Iris pigment epithelial cell (primary cell): ENCODE data around the gene LEO1.

Experiments used
- DNase-seq: peaks from one replicate; pipeline ENCODE4 v3.0.0-alpha.2; 2011; ENCODE audit warnings: low read depth

Gene LEO1

GRCh38 chr15:51931016-51931415 is 40.6 kb downstream of the LEO1 start:
- DNase-seq, result no peak

- DNase-seq, result no peak
Measured at GRCh38 chr15:51926809-51927208, 44.8 kb downstream of the LEO1 start.

DNA sequence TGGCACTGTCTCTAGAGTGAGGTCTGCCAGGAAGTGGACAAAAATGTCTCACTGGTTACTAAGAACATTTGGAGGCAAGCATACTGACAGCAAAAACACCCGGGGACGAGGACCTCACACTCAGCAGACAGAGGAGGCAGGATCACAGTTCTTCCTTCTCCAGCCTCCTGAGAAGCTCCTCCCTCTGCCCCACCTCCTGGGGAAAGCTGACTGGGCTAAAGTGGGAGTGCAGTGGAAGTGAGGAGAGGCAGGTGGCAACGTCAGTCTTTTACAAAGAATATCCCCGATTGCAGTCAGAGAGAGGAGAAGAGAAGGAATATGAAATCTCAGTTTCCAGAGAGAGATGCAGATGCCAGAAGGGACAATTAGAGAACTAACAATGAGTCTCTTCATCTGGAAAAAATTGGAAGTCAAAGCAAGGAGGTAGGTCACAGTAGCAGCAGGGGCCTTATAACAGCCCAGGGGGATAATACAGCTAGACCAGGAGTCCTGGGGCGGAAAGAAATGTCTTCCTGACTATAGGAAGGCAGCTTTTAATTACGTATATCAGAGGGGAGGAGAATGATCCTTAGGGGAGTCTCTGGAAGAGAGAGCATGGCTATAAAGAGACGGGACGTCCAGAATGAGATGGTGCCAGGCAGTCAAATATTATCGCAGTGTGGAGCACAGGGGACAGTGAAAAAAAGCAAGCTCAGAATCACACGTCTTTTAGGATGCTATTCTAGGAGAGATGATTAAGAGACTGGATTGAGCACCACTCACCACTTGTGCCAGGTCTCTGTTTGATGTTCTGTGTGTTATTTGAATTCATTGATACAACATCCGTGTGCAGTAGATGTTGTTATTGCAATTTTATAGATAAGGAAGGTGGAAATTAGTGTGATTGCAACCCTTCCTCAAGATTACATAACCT is 47.2 kb downstream of the LEO1 start:
- DNase-seq, result peak; percentile 13

DNA sequence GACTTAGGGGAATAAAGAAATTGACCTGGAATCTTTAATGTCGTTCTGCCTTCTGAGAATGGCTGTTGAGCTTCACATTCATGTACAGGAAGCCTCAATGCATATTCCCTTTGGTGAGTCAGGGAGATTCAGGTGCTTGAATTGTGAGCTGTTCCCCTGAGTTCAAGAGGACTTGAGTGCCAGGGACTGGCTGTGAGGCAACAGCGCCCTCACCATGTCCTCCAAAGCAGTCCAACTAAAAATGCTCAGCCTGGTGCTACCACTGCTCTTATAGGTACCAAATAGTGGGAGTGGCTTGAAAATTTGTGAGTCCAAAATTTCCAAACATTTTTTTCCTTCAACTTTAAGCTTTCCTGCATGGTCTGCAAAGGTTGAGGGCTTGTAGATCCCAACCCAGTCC is 54.1 kb downstream of the LEO1 start:
- DNase-seq, result peak; percentile 41

GRCh38 chr15:51912528-51912927 is 59.0 kb downstream of the LEO1 start:
- DNase-seq, result no peak

- DNase-seq, result no peak
Measured at GRCh38 chr15:51909584-51909983, 62.0 kb downstream of the LEO1 start.

- DNase-seq, result peak; percentile 55
Measured at GRCh38 chr15:51908316-51908715, 63.3 kb downstream of the LEO1 start.

DNA sequence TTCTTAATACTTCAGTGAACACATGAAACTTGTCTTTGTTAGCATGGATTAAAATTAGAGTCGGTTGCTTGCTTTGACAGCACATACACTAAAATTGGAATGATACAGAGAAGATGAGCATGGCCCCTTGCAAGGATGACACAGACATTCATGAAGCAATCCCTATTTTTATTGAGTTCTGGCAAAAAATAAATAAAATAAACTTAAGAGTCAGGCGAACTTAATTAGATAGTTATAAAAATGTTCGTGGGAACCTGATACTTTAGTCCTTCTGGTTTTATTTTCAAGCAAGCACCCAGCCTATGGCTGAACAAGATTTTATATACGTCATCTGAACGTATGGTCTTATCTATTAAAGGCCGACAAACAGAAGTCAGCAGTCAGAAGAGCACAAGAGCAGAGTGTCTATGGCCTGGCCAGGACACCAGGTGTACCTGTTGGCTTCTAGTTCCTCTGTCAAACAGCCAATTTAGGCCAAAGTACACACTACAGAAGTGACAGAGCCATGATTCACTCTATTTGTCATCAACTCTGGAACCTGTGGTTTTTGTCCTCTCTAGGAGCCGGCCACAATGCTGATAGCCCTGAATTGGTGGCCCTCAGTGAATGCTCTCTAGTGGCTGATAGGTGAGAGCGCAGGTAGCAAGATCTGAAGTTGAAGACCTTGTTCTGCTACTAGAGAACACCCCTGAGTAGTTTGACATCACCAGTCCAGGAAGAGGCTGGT is 64.3 kb downstream of the LEO1 start:
- peak; percentile 10 for DNase-seq

DNA sequence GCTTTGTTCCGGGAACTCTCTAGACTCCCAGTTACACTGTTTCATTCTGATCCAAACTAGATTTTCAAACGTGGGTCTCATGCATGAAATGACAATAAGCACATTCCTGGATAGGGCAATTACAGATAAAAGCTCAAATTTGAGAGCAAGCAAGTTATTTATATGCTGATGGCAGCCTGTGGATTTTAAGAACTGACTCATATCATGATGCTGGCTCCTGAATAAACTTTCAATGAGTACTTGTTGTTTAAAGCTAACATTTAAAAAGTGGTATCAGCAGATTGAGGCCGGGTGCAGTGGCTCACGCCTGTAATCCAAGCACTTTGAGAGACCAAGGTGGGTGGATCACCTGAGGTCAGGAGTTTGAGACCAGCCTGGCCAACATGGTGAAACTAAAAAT is 66.6 kb downstream of the LEO1 start:
- DNase-seq, result no peak

DNA sequence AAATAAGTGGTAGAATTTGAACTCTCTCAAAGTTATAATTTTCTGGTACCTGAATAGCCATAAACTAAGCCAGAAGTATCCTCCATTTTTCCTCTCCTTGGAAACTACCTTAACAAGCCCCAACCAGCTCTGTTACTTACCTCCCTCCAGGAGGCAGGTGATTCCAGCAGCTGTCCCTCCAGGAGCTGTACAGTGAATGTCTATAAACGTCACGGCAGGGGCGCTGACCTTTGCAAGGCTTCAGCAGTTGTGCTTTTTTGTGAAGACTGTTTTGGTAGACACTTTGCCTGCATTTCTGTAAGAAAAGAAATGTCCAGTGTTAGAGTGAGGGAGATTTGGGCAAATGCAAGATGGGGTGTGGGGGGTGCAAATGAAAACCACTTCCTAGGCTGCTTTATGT is 67.2 kb downstream of the LEO1 start:
- DNase-seq, result no peak

DNA sequence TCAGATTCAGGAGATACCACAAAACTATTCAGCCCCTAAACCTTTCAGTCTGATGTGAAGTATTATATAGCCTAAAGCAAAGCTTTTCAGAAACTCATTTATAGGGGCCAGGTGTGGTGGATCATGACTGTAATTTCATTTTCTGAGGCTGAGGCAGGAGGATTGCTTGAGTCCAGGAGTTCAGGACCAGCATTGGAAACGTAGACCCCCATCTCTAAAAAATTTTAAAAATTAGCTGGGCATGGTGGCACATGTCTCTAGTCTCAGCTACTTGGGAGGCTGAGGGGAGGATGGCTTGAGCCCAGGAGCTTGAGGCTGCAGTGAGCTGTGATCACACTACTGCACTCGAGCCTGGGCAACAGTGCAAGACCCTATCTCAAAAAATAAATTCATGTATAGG is 82.1 kb downstream of the LEO1 start:
- no peak for DNase-seq

GRCh38 chr15:51888593-51889195 is 82.9 kb downstream of the LEO1 start:
- peak; percentile 24 for DNase-seq
